ENCODE results near the gene DGUOK. TPM values are rescaled to one million over a fixed set of nuclear protein-coding genes. Genes with fewer than 3 reads are reported as not detected.

The DGUOK gene
- total and polyA plus RNA-seq, 2 experiments from 2014 or later: 68.4 to 287 TPM

- Mint-ChIP-seq H3K27me3 (ENCODE audit: insufficient read depth, low read depth, poor library complexity) (peaks cover 7% of the 10 kb centered on the region), H3K36me3 (ENCODE audit: low read depth) (no peaks in the 10 kb centered on the region), H3K4me1 (peaks cover 9% of the 10 kb centered on the region; the same call in 2 of the 3 replicates), H3K9me3 (no peaks in the 10 kb centered on the region), H3K27ac (no peak overlapping the region), H3K4me3 (no peak overlapping the region)
- Histone ChIP-seq H3F3A (replicated peaks; ENCODE audit: low read depth) (no peaks in the 10 kb centered on the region), H3K4me2 (no peak overlapping the region), H3K4me3 (no peak overlapping the region), H3K4me1 (ENCODE audit: insufficient read depth) (no peaks in the 10 kb centered on the region), H3K27ac (ENCODE audit: low read depth) (no peak overlapping the region), H2AFZ (no peak overlapping the region), H3K79me2 (replicated peaks; ENCODE audit: insufficient read depth) (no peaks in the 10 kb centered on the region), H3K27me3 (ENCODE audit: insufficient read depth) (no peaks in the 10 kb centered on the region), H4K20me1 (replicated peaks; ENCODE audit: insufficient read depth) (no peaks in the 10 kb centered on the region), H3K9me2 (ENCODE audit: insufficient read depth) (no peaks in the 10 kb centered on the region), H3K36me3 (ENCODE audit: insufficient read depth) (no peaks in the 10 kb centered on the region)
- DNase-seq (ENCODE audit: low spot score): no peak
- ATAC-seq: no peak
- TF ChIP-seq REST (IDR thresholded peaks at IDR 0.05; ENCODE audit: unreplicated experiment) (no peak), ZNF114 (CRISPR knock-in tag; IDR thresholded peaks at IDR 0.05) (no peak), ZNF462 (CRISPR knock-in tag; IDR thresholded peaks at IDR 0.05) (no peak), JUNB (IDR thresholded peaks at IDR 0.05; ENCODE audit: unreplicated experiment) (no peak), CTCF (conservative IDR thresholded peaks at IDR 0.05; ENCODE audit: low read depth in 2 of 2) (no peak), EZH2 (IDR thresholded peaks at IDR 0.05; ENCODE audit: low read depth, unreplicated experiment) (no peak), ETS1 (IDR thresholded peaks at IDR 0.05) (no peak), STAT1 (IDR thresholded peaks at IDR 0.05; ENCODE audit: unreplicated experiment) (no peak), CREB1 (CRISPR knock-in tag; IDR thresholded peaks at IDR 0.05; ENCODE audit: low read depth) (no peak), EZH2phosphoT487 (IDR thresholded peaks at IDR 0.05; ENCODE audit: unreplicated experiment) (no peak), ZNF331 (CRISPR knock-in tag; IDR thresholded peaks at IDR 0.05; ENCODE audit: low read depth) (no peak), POLR2AphosphoS5 (IDR thresholded peaks at IDR 0.05; ENCODE audit: low read depth) (no peak), NANOG (IDR thresholded peaks at IDR 0.05; ENCODE audit: borderline replicate concordance) (no peak)
Observed at GRCh38 chr2:73897934-73898333, 28.7 kb upstream of the DGUOK start.

Measured in GM23338 (cell line).